ENCODE measurements around the gene UBFD1. TPM values are rescaled to one million over a fixed set of nuclear protein-coding genes. Genes with fewer than 3 reads are reported as not detected.

Gene UBFD1
- total RNA-seq, 1 experiment from 2014 or later = 49.1 TPM

- TF ChIP-seq CTCF (IDR thresholded peaks at IDR 0.05; ENCODE audit: unreplicated experiment) = no peak
These were observed 45.3 kb upstream of the UBFD1 start for GRCh38 chr16:23512168-23512695.

GRCh38 chr16:23514381-23515152, 43.0 kb upstream of the UBFD1 start:
- BruUV-seq (replicated peaks) = no TSS peak
- Mint-ChIP-seq H3K36me3 (ENCODE audit: insufficient read depth, unreplicated experiment) (peaks cover 23% of the 10 kb centered on the region), H3K27ac (ENCODE audit: low read depth, unreplicated experiment) (no peak overlapping the region), H3K4me3 (ENCODE audit: unreplicated experiment) (no peak overlapping the region), H3K4me1 (ENCODE audit: insufficient read depth, unreplicated experiment) (peaks cover under 1% of the 10 kb centered on the region), H3K27me3 (ENCODE audit: insufficient read depth, unreplicated experiment) (no peaks in the 10 kb centered on the region), H3K9me3 (ENCODE audit: unreplicated experiment) (no peaks in the 10 kb centered on the region)
- CTCF ChIA-PET = interaction anchor here (0.6 to 0.7 kb wide), 2 partner anchors 23 to 44 kb away, joined by 3 to 7 read pairs; no protein-coding TSS in a partner anchor
- no peak for TF ChIP-seq CTCF (IDR thresholded peaks at IDR 0.05; ENCODE audit: unreplicated experiment)
- intact Hi-C loops (cut with micrococcal nuclease) = no loop called here
- POLR2A ChIA-PET = interaction anchor here (0.8 kb wide), 1 partner anchor 12 kb away, joined by 6 read pairs; no protein-coding TSS in a partner anchor
- DNase-seq (ENCODE audit: unreplicated experiment) = no peak

More at GRCh38 chr16:23512168-23512695, 45.3 kb upstream of the UBFD1 start:
- H3K27ac Mint-ChIP-seq (ENCODE audit: low read depth, unreplicated experiment) = no peak overlapping the region
- no peaks in the 10 kb centered on the region for H3K27me3 Mint-ChIP-seq (ENCODE audit: insufficient read depth, unreplicated experiment)
- DNase-seq (ENCODE audit: unreplicated experiment) = no peak
- intact Hi-C loops (cut with micrococcal nuclease) = no loop called here
- H3K9me3 Mint-ChIP-seq (ENCODE audit: unreplicated experiment) = no peaks in the 10 kb centered on the region
- no peak overlapping the region for H3K4me3 Mint-ChIP-seq (ENCODE audit: unreplicated experiment)
- no TSS peak for BruUV-seq (replicated peaks)
- peaks cover 15% of the 10 kb centered on the region for H3K4me1 Mint-ChIP-seq (ENCODE audit: insufficient read depth, unreplicated experiment)
- ChIA-PET CTCF (no interaction called here), POLR2A (no interaction called here)
- H3K36me3 Mint-ChIP-seq (ENCODE audit: insufficient read depth, unreplicated experiment) = peaks cover 16% of the 10 kb centered on the region

GRCh38 chr16:23515881-23516280, 41.6 kb upstream of the UBFD1 start:
- no TSS peak for BruUV-seq (replicated peaks)
- Mint-ChIP-seq H3K36me3 (ENCODE audit: insufficient read depth, unreplicated experiment) (peaks cover 35% of the 10 kb centered on the region), H3K4me1 (ENCODE audit: insufficient read depth, unreplicated experiment) (no peaks in the 10 kb centered on the region), H3K4me3 (ENCODE audit: unreplicated experiment) (no peak overlapping the region), H3K27me3 (ENCODE audit: insufficient read depth, unreplicated experiment) (no peaks in the 10 kb centered on the region), H3K9me3 (ENCODE audit: unreplicated experiment) (no peaks in the 10 kb centered on the region), H3K27ac (ENCODE audit: low read depth, unreplicated experiment) (no peak overlapping the region)
- POLR2A ChIA-PET = no interaction called here
- no peak for DNase-seq (ENCODE audit: unreplicated experiment)
- CTCF ChIA-PET = no interaction called here
- no peak for TF ChIP-seq CTCF (IDR thresholded peaks at IDR 0.05; ENCODE audit: unreplicated experiment)
- intact Hi-C loops (cut with micrococcal nuclease) = no loop called here

- no TSS peak for BruUV-seq (replicated peaks)
- H3K27ac Mint-ChIP-seq (ENCODE audit: low read depth, unreplicated experiment) = no peak overlapping the region
- no peak for DNase-seq (ENCODE audit: unreplicated experiment)
- no peak overlapping the region for H3K4me3 Mint-ChIP-seq (ENCODE audit: unreplicated experiment)
- H3K36me3 Mint-ChIP-seq (ENCODE audit: insufficient read depth, unreplicated experiment) = peaks cover 41% of the 10 kb centered on the region
- POLR2A ChIA-PET = no interaction called here
- CTCF ChIA-PET = interaction anchor here (0.6 kb wide), 1 partner anchor 1000 kb away, joined by 3 read pairs; no protein-coding TSS in a partner anchor
- intact Hi-C loops (cut with micrococcal nuclease) = no loop called here
- H3K4me1 Mint-ChIP-seq (ENCODE audit: insufficient read depth, unreplicated experiment) = no peaks in the 10 kb centered on the region
- no peaks in the 10 kb centered on the region for H3K9me3 Mint-ChIP-seq (ENCODE audit: unreplicated experiment)
- TF ChIP-seq CTCF (IDR thresholded peaks at IDR 0.05; ENCODE audit: unreplicated experiment) = no peak
- H3K27me3 Mint-ChIP-seq (ENCODE audit: insufficient read depth, unreplicated experiment) = no peaks in the 10 kb centered on the region
These were observed 41.0 kb upstream of the UBFD1 start for GRCh38 chr16:23516366-23517137.
